Esophagus squamous epithelium (tissue), 5 donors: ENCODE measurements around the gene C1orf198. TPM values are rescaled to one million over a fixed set of nuclear protein-coding genes. Genes with fewer than 3 reads are reported as not detected.

Source experiments
- DNase-seq: peaks from one replicate; lab custom pipeline; 2025; lab: John Stamatoyannopoulos, UW
- H3K27ac ChIP-seq, 4 donors: fragments of 200-600 bp; sonication (generic); one replicate each; pipeline ENCODE4 v1.5.1; 2016 to 2019; ENCODE audit warnings: mild to moderate bottlenecking in 1 of 4
- H3K27me3 ChIP-seq, 4 donors: fragments of 200-600 bp; sonication (generic); 1 replicate in 3 of 4; 2 replicates in 1 of 4; pipeline versions ENCODE4 v1.5.1 to v1.6.0; 2017 to 2021; ENCODE audit warnings: antibody characterized with exemption in 1 of 4
- H3K36me3 ChIP-seq, 3 donors: fragments of 200-600 bp; sonication (generic); one replicate each; pipeline ENCODE4 v1.5.1; 2016 to 2019
- H3K4me1 ChIP-seq, 3 donors: fragments of 200-600 bp; sonication (generic); one replicate each; pipeline ENCODE4 v1.5.1; 2017 to 2019
- H3K4me3 ChIP-seq, 4 donors: fragments of 200-600 bp; sonication (generic); 1 replicate in 3 of 4; 2 replicates in 1 of 4; pipeline ENCODE4 v1.5.1; 2016 to 2019; ENCODE audit warnings: mild to moderate bottlenecking in 2 of 4, moderate library complexity in 1 of 4
- H3K9me3 ChIP-seq, 3 donors: fragments of 200-600 bp; sonication (generic); one replicate each; pipeline ENCODE4 v1.5.1; 2016 to 2019
- POLR2A ChIP-seq, 4 donors: fragments of 450-650 bp; IDR thresholded peaks; one replicate each; pipeline ENCODE4 v1.6.1; 2017; ENCODE audit warnings: antibody characterized with exemption in 4 of 4, mild to moderate bottlenecking in 4 of 4, moderate library complexity in 3 of 4
- WGBS, 2 donors: methylation state at CpG; one replicate each; pipeline ENCODE4 v1.1.5; 2018; 5-methylcytosine and 5-hydroxymethylcytosine counted together
- intact Hi-C: fragments of 100-400 bp; cut with DNase I; formaldehyde crosslinking; loops from one replicate; pipeline ENCODE4 v1.15.0; 2022
- total RNA-seq, 4 donors: library from RNA; depleted of rRNA; stranded (reverse); fragments of >200 nt; gene quantifications; one replicate each; pipeline ENCODE4 v1.1.0, GENCODE V29; 2016
- TF ChIP-seq, protein P1 (sequence below), 6 experiments: fragments of 450-650 bp in 4 of 6; fragments of 200-600 bp in 2 of 6; sonication (generic) in 2 of 6; IDR thresholded peaks; one replicate each; pipeline ENCODE4 v1.5.1; 2016 to 2019; ENCODE audit warnings: antibody characterized with exemption in 6 of 6, mild to moderate bottlenecking in 4 of 6, moderate library complexity in 4 of 6
- donor health status: DM: yes; HTN: yes; CAD: no.

C1orf198 gene
- total RNA-seq, 4 donors from 2014 or later, result 18.5 to 28.8 (median 21.6) TPM

DNA sequence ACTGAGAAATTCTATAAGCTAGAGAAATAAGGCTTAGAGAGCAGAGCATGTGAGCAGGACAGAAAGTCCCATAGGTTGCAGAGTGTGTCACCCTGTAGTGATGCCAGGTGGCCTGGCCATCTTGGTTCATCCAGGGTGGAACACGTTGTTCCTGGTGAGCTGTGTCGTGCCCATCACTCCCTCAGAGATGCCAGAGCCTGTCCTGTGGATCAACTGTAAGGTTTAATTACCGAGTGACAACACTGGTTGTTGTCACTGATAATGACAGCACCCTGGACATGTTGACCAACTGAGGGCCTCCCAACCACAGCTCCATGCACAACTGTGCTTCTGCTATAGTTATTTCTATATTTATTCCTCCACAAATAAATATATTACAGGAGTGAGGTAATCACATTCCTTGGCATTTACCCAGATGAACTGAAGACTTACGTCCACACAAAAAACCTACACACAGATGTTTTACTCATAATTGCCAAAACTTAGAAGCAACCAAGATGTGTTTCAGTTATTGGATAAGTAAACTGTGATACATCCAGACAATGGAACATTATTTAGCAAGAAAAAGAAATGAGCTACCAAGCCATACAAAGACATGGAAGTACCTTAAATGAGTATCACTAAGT, 6.2 kb downstream of the C1orf198 start:
- Histone ChIP-seq H3K36me3 (no peaks in the 10 kb centered on the region), H3K9me3 (no peaks in the 10 kb centered on the region), H3K27ac (peak overlapping the region in 1 of 4 donors; percentile 16), H3K27me3 (no peaks in the 10 kb centered on the region), H3K4me3 (no peak overlapping the region), H3K4me1 (peaks cover 0 to 72% (median 24%) of the 10 kb centered on the region in 3 donors)
- DNase-seq, result no peak
- TF ChIP-seq, protein P1, sequence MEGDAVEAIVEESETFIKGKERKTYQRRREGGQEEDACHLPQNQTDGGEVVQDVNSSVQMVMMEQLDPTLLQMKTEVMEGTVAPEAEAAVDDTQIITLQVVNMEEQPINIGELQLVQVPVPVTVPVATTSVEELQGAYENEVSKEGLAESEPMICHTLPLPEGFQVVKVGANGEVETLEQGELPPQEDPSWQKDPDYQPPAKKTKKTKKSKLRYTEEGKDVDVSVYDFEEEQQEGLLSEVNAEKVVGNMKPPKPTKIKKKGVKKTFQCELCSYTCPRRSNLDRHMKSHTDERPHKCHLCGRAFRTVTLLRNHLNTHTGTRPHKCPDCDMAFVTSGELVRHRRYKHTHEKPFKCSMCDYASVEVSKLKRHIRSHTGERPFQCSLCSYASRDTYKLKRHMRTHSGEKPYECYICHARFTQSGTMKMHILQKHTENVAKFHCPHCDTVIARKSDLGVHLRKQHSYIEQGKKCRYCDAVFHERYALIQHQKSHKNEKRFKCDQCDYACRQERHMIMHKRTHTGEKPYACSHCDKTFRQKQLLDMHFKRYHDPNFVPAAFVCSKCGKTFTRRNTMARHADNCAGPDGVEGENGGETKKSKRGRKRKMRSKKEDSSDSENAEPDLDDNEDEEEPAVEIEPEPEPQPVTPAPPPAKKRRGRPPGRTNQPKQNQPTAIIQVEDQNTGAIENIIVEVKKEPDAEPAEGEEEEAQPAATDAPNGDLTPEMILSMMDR (IDR thresholded peaks at IDR 0.05), result no peak
- no peak for TF ChIP-seq POLR2A (IDR thresholded peaks at IDR 0.05)
- intact Hi-C loops, result no loop called here
- 82 to 85% methylated on average over 4 of the region's 4 CpGs for WGBS, 2 donors

DNA sequence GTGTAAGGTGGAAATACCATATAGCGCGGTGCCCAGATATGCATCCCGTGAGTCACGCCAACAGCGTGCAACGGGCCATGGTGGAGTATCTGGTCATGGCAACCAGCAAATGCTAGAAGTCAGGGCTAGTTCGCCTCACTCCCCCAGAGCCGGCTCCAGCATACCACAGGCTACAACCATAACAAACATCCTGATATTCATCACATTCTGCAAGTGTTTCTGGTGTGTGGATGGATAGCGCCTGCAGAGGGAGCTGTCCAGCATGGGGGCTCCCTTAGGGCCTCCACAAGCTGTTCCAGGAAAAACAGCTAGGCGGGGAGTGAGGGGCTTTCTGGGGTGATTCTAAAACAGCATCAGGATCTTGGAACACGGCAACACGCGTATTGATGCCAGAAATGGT, 6.8 kb downstream of the C1orf198 start:
- 88 to 95% methylated on average over 11 to 13 of the region's 13 CpGs for WGBS, 2 donors
- H3K9me3 ChIP-seq, result no peaks in the 10 kb centered on the region
- no peaks in the 10 kb centered on the region for H3K36me3 ChIP-seq
- H3K27ac ChIP-seq, result peak overlapping the region in 1 of 4 donors; percentile 16
- no peak for DNase-seq
- no peak for TF ChIP-seq POLR2A (IDR thresholded peaks at IDR 0.05)
- TF ChIP-seq, protein P1 (IDR thresholded peaks at IDR 0.05), result no peak
- no peak overlapping the region for H3K4me3 ChIP-seq
- intact Hi-C loops, result no loop called here
- H3K4me1 ChIP-seq, result peaks cover 0 to 66% (median 19%) of the 10 kb centered on the region in 3 donors
- no peaks in the 10 kb centered on the region for H3K27me3 ChIP-seq

DNA sequence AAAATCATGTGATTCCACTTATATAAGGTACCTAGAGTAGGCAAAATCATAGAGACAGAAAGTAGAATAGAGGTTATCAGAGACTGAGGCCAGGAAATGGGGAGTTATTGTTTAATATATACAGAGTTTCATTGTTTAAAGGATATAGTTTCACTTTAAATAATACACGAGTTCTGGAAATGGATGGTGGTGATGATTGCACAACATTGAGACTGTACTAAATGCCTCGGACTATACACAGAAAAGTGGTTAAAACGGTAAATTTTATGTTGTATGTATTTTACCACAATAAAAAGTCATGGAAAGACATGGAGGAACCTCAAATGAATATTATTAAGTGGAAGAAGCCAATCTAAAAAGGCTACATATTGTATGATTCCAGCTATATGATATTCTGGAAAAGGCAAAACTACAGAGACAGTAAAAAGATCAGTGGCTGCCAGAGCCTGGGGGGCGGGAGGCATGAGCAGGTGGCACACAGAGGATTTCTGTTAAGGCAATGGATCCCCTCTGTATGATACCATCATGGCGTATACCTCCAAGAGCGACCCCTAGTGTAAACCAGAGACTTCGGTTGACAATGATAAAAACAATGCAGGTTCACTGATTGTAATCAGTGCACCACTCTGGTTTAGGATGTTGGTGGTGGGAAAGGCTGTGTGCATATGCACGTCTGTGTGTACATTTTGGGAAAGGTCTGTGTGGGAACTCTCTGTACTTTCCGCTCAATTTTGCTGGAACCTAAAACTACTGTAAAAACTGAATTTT, 7.5 kb downstream of the C1orf198 start:
- Histone ChIP-seq H3K4me1 (peaks cover 0 to 66% (median 19%) of the 10 kb centered on the region in 3 donors), H3K27ac (no peak overlapping the region)
- TF ChIP-seq POLR2A (IDR thresholded peaks at IDR 0.05), result no peak
- TF ChIP-seq, protein P1 (IDR thresholded peaks at IDR 0.05), result no peak

DNA sequence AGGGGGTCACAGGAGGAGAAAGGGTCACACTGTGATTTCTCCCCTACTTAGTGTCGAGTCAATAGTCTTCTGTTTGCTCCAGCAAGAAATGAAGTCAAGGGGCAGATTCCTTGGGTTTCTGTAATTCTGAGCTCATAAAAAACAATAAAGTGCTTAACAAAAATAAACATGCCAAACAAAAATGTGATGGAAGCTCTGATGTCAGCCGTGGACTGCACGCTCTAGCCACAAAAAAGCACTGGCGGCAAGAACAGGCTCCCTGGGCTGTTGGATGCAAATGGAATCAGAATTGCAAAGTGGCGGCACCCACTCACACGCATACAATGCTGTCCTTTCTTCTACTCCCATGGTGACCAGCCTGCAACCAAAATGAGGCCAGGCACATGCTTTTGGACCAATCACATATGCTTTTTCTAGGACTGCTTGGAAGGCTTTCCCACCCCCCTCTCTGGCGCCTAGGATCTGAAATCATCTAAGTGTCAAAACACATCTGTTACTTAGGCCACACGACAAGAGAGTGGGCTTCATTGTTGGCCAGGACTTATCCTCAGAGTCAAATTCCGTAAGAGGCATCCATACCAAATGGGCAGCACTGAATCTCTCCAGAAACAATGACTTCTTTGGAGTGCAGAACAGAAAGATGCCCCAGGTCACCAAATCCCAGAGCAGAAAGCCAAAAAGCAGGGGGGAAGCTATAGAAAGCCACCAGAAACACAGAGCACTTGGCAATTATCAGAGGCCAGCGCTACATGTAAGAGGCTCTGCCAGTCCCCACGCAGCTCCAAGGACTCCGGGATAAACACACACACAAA, 9.2 kb downstream of the C1orf198 start:
- no peak overlapping the region for H3K4me3 ChIP-seq
- H3K27me3 ChIP-seq, result no peaks in the 10 kb centered on the region
- peaks cover 0 to 12% (median 0%) of the 10 kb centered on the region in 3 donors for H3K36me3 ChIP-seq
- TF ChIP-seq, protein P1 (IDR thresholded peaks at IDR 0.05), result no peak
- TF ChIP-seq POLR2A (IDR thresholded peaks at IDR 0.05), result no peak
- intact Hi-C loops, result no loop called here
- peak overlapping the region in 2 of 4 donors; percentile 16 to 34 for H3K27ac ChIP-seq
- H3K9me3 ChIP-seq, result no peaks in the 10 kb centered on the region
- 76 to 81% methylated on average over 9 to 12 of the region's 12 CpGs for WGBS, 2 donors
- H3K4me1 ChIP-seq, result peaks cover 0 to 54% (median 17%) of the 10 kb centered on the region in 3 donors
- no peak for DNase-seq

More for the DNA sequence above, 7.5 kb downstream of the C1orf198 start:
- H3K9me3 ChIP-seq, result no peaks in the 10 kb centered on the region
- WGBS, 2 donors, result 88 to 91% methylated on average over 9 of the region's 9 CpGs
- H3K36me3 ChIP-seq, result no peaks in the 10 kb centered on the region
- no peaks in the 10 kb centered on the region for H3K27me3 ChIP-seq
- DNase-seq, result no peak
- H3K4me3 ChIP-seq, result no peak overlapping the region
- intact Hi-C loops, result no loop called here
